ENCODE measurements around the gene AGRN. TPM values are rescaled to one million over a fixed set of nuclear protein-coding genes. Genes with fewer than 3 reads are reported as not detected.
"Not testable (repeated sequence)": the region's sequence is repeated elsewhere in the genome, so short reads cannot be mapped to it uniquely, and the experiment has no call there.

Gene AGRN
- total RNA-seq, 1 experiment from 2014 or later, result 134 TPM

- Histone ChIP-seq H4K20me1 (ENCODE audit: insufficient read depth) (peaks cover 7% of the 10 kb centered on the region; the same call in 1 of the 2 replicates), H3K4me2 (ENCODE audit: low read length) (no peak overlapping the region), H3K36me3 (ENCODE audit: control insufficient read depth in 1 of 2, insufficient read depth in 2 of 2, low read length in 2 of 2) (no peaks in the 10 kb centered on the region), H3K9me3 (ENCODE audit: control insufficient read depth in 1 of 2, insufficient read depth in 1 of 2, low read depth in 1 of 2, low read length in 2 of 2) (no peaks in the 10 kb centered on the region; a peak in 1 of 4 replicates), H3K9ac (ENCODE audit: low read length) (no peak overlapping the region), H3K27me3 (ENCODE audit: insufficient read depth, low read length) (no peaks in the 10 kb centered on the region), H3K27ac (ENCODE audit: low read depth, low read length) (no peak overlapping the region), H3K9me2 (ENCODE audit: insufficient read depth) (no peaks in the 10 kb centered on the region), H3K79me2 (ENCODE audit: insufficient read depth, low read length) (peaks cover 13% of the 10 kb centered on the region; the same call in 1 of the 2 replicates), H3K4me3 (replicated peaks in 1 of 2; ENCODE audit: low read depth in 1 of 2, low read length in 2 of 2) (no peak overlapping the region), H3K4me1 (ENCODE audit: control insufficient read depth in 1 of 2, insufficient read depth in 2 of 2, low read length in 2 of 2) (peaks cover 3 to 20% of the 10 kb centered on the region in 2 experiments; a peak in 3 of 4 replicates), H2AFZ (ENCODE audit: low read depth, low read length, poor library complexity, severe bottlenecking) (no peak overlapping the region)
- POLR2A ChIA-PET, result no interaction called here
- TF ChIP-seq RAD21 (IDR thresholded peaks at IDR 0.05; ENCODE audit: low read depth) (no peak), EZH2 (IDR thresholded peaks at IDR 0.05) (no peak), YY1 (IDR thresholded peaks at IDR 0.05; ENCODE audit: extremely low read depth, insufficient replicate concordance, low read depth, low read length) (no peak), SRF (IDR thresholded peaks at IDR 0.05; ENCODE audit: low read depth) (no peak), CEBPB (IDR thresholded peaks at IDR 0.05; ENCODE audit: low read depth) (no peak)
- ATAC-seq, result no peak
- no TSS peak for BruUV-seq (replicated peaks)
- intact Hi-C loops (cut with micrococcal nuclease), result no loop called here
- CTCF ChIA-PET, result interaction anchor here (1.6 kb wide), 1 partner anchor 9 kb away, joined by 4 read pairs; no protein-coding TSS in a partner anchor
- RAD21 ChIA-PET (ENCODE audit: low non-redundant PET in 1 of 2, low total read pairs in 2 of 2, uncharacterized antibody in 2 of 2, unreplicated experiment in 2 of 2), result no interaction called here
- no peak for DNase-seq (ENCODE audit: low read depth, low spot score)
Observed at GRCh38 chr1:993379-993995, 26.4 kb upstream of the AGRN start.

- H3K4me2 ChIP-seq (ENCODE audit: low read length); H3K27ac ChIP-seq (ENCODE audit: low read depth, low read length); H3K9ac ChIP-seq (ENCODE audit: low read length); ATAC-seq; DNase-seq (ENCODE audit: low read depth, low spot score); H2AFZ ChIP-seq (ENCODE audit: low read depth, low read length, poor library complexity, severe bottlenecking); H4K20me1 ChIP-seq (ENCODE audit: insufficient read depth); BruUV-seq (replicated peaks); RAD21 ChIA-PET (ENCODE audit: low non-redundant PET in 1 of 2, low total read pairs in 2 of 2, uncharacterized antibody in 2 of 2, unreplicated experiment in 2 of 2); H3K9me2 ChIP-seq (ENCODE audit: insufficient read depth); H3K4me3 ChIP-seq (replicated peaks in 1 of 2; ENCODE audit: low read depth in 1 of 2, low read length in 2 of 2); H3K36me3 ChIP-seq (ENCODE audit: control insufficient read depth in 1 of 2, insufficient read depth in 2 of 2, low read length in 2 of 2); H3K9me3 ChIP-seq (ENCODE audit: control insufficient read depth in 1 of 2, insufficient read depth in 1 of 2, low read depth in 1 of 2, low read length in 2 of 2); intact Hi-C loops (cut with micrococcal nuclease); H3K27me3 ChIP-seq (ENCODE audit: insufficient read depth, low read length): not testable (repeated sequence)
- Histone ChIP-seq H3K79me2 (ENCODE audit: insufficient read depth, low read length) (peaks cover 22% of the 10 kb centered on the region), H3K4me1 (ENCODE audit: control insufficient read depth in 1 of 2, insufficient read depth in 2 of 2, low read length in 2 of 2) (peaks cover 3 to 22% of the 10 kb centered on the region in 2 experiments; a peak in 3 of 4 replicates)
- POLR2A ChIA-PET, result interaction anchor here (1.3 kb wide), 1 partner anchor 19 kb away, joined by 3 read pairs; the partner anchor contains the start of gene ISG15
- CTCF ChIA-PET, result interaction anchor here (0.7 to 1.6 kb wide), 2 partner anchors 10 to 14 kb away, joined by 3 to 4 read pairs; no protein-coding TSS in a partner anchor
Observed at GRCh38 chr1:994546-994945, 25.4 kb upstream of the AGRN start.

All from HCT116 (cell line).